Brain microvascular endothelial cell (primary cell): ENCODE data around the gene FOS.

Experiments
- DNase-seq: peaks from one replicate; pipeline ENCODE4 v3.0.0-alpha.2; 2020
- H3K27ac ChIP-seq: fragments of 250-450 bp; sonication (Bioruptor Pico); 2 replicates; pipeline ENCODE4 v1.5.1; 2020; ENCODE audit warnings: mild to moderate bottlenecking, moderate library complexity
- H3K27me3 ChIP-seq: fragments of 250-450 bp; sonication (Bioruptor Pico); replicated peaks from 2 replicates; pipeline ENCODE4 v1.5.1; 2020; ENCODE audit warnings: mild to moderate bottlenecking
- H3K36me3 ChIP-seq: fragments of 250-450 bp; sonication (Bioruptor Pico); replicated peaks from 2 replicates; pipeline ENCODE4 v1.5.1; 2020; ENCODE audit warnings: mild to moderate bottlenecking
- H3K4me3 ChIP-seq: 2 replicates; pipeline ENCODE4 v1.5.1; 2011; ENCODE audit warnings: low read depth, mild to moderate bottlenecking, control low read depth, low read length, moderate library complexity
- CTCF ChIP-seq: IDR thresholded peaks from 2 replicates; pipeline ENCODE4 v1.5.1; 2011; ENCODE audit warnings: low read depth, mild to moderate bottlenecking, moderate library complexity, low read length, control low read depth, inconsistent platforms; ENCODE audit errors: missing control alignments
- in situ Hi-C: cut with HindIII; loops from 2 replicates; pipeline ENCODE4 v1.10.0; 2017; ENCODE audit warnings: low sequenced_read_pairs, low pct_ligation_motif_present

FOS gene

GRCh38 chr14:75249251-75249957 is 29.2 kb upstream of the FOS start:
- no peak overlapping the region for H3K4me3 ChIP-seq
- no peak for TF ChIP-seq CTCF
- H3K27ac ChIP-seq: no peak overlapping the region
- H3K36me3 ChIP-seq: no peaks in the 10 kb centered on the region
- H3K27me3 ChIP-seq: no peaks in the 10 kb centered on the region
- DNase-seq: no peak
- in situ Hi-C loops: no loop called here

- H3K36me3 ChIP-seq: no peaks in the 10 kb centered on the region
- no peaks in the 10 kb centered on the region for H3K27me3 ChIP-seq
- TF ChIP-seq CTCF: no peak
- H3K4me3 ChIP-seq: no peak overlapping the region
- DNase-seq: no peak
- H3K27ac ChIP-seq: no peak overlapping the region
- in situ Hi-C loops: no loop called here
Measured at GRCh38 chr14:75249958-75250336, 28.7 kb upstream of the FOS start.

GRCh38 chr14:75250800-75251199 is 27.8 kb upstream of the FOS start:
- in situ Hi-C loops: no loop called here

GRCh38 chr14:75252254-75252837 is 26.3 kb upstream of the FOS start:
- in situ Hi-C loops: no loop called here
- Histone ChIP-seq H3K27ac (no peak overlapping the region), H3K4me3 (no peak overlapping the region), H3K36me3 (no peaks in the 10 kb centered on the region), H3K27me3 (no peaks in the 10 kb centered on the region)
- DNase-seq: no peak
- TF ChIP-seq CTCF: no peak

More at GRCh38 chr14:75250800-75251199, 27.8 kb upstream of the FOS start:
- DNase-seq: no peak
- TF ChIP-seq CTCF: no peak
- no peaks in the 10 kb centered on the region for H3K27me3 ChIP-seq
- no peaks in the 10 kb centered on the region for H3K36me3 ChIP-seq
- H3K4me3 ChIP-seq: no peak overlapping the region
- H3K27ac ChIP-seq: no peak overlapping the region

- TF ChIP-seq CTCF: no peak
- Histone ChIP-seq H3K4me3 (no peak overlapping the region), H3K27ac (no peak overlapping the region), H3K36me3 (no peaks in the 10 kb centered on the region), H3K27me3 (no peaks in the 10 kb centered on the region)
- in situ Hi-C loops: no loop called here
- DNase-seq: no peak
Measured at GRCh38 chr14:75254381-75254822, 24.2 kb upstream of the FOS start.
